Islet precursor cell (in vitro differentiated cells): ENCODE data around the gene RAB32.
"Not testable (repeated sequence)": the region's sequence is repeated elsewhere in the genome, so short reads cannot be mapped to it uniquely, and the experiment has no call there.

Experiments
- DNase-seq: peaks from one replicate; pipeline ENCODE4 v3.0.0-alpha.2; 2018

RAB32 gene

GRCh38 chr6:146543211-146543939, at the start of gene RAB32:
Gene RAB32, plus strand, starts transcription at chr6:146543833. Its CDS starts 39 bp downstream, at chr6:146543872.
- DNase-seq = peak; percentile 96

- DNase-seq = no peak
Measured at GRCh38 chr6:146498309-146498708, 45.3 kb upstream of the RAB32 start.

GRCh38 chr6:146503096-146503495, 40.5 kb upstream of the RAB32 start:
- DNase-seq = no peak

GRCh38 chr6:146515212-146515611, 28.4 kb upstream of the RAB32 start:
- no peak for DNase-seq

- no peak for DNase-seq
Measured at GRCh38 chr6:146526192-146526591, 17.4 kb upstream of the RAB32 start.

GRCh38 chr6:146532702-146533101, 10.9 kb upstream of the RAB32 start:
- no peak for DNase-seq

GRCh38 chr6:146542881-146543210, 787 bp upstream of the RAB32 start:
- DNase-seq = no peak

GRCh38 chr6:146543940-146544615, 445 bp downstream of the RAB32 start:
- DNase-seq = peak; percentile 75

GRCh38 chr6:146544616-146545182, 1.1 kb downstream of the RAB32 start:
- no peak for DNase-seq

- no peak for DNase-seq
Measured at GRCh38 chr6:146545581-146545980, 1.9 kb downstream of the RAB32 start.

- DNase-seq = no peak
Measured at GRCh38 chr6:146546443-146547043, 2.9 kb downstream of the RAB32 start.

GRCh38 chr6:146547889-146548288, 4.3 kb downstream of the RAB32 start:
- DNase-seq = no peak

GRCh38 chr6:146548898-146549374, 5.3 kb downstream of the RAB32 start:
- DNase-seq = no peak

GRCh38 chr6:146550911-146551310, 7.3 kb downstream of the RAB32 start:
- DNase-seq = no peak

GRCh38 chr6:146551545-146551944, 7.9 kb downstream of the RAB32 start:
- no peak for DNase-seq

- DNase-seq = no peak
Measured at GRCh38 chr6:146553377-146554135, 9.9 kb downstream of the RAB32 start.

- DNase-seq = no peak
Measured at GRCh38 chr6:146560607-146561006, 17.0 kb downstream of the RAB32 start.

- not testable (repeated sequence) for DNase-seq
Measured at GRCh38 chr6:146566661-146567060, 23.0 kb downstream of the RAB32 start.

- not testable (repeated sequence) for DNase-seq
Measured at GRCh38 chr6:146568619-146569018, 25.0 kb downstream of the RAB32 start.

- DNase-seq = no peak
Measured at GRCh38 chr6:146574211-146574610, 30.6 kb downstream of the RAB32 start.

GRCh38 chr6:146578054-146578453, 34.4 kb downstream of the RAB32 start:
- no peak for DNase-seq

GRCh38 chr6:146581968-146582367, 38.3 kb downstream of the RAB32 start:
- no peak for DNase-seq

- DNase-seq = no peak
Measured at GRCh38 chr6:146582857-146583256, 39.2 kb downstream of the RAB32 start.
